NCI-H146 treated with DMSO at 0.1 percent for 48 hours (cell line): ENCODE measurements around the gene GSDMA.
A peak's percentile ranks its signal among the peaks of the same experiment; 100 is the strongest.

Source experiments
- DNase-seq: peaks from one replicate; lab custom pipeline; 2025; ENCODE audit not compliant: unreplicated experiment; lab: John Stamatoyannopoulos, UW

GSDMA gene

DNA sequence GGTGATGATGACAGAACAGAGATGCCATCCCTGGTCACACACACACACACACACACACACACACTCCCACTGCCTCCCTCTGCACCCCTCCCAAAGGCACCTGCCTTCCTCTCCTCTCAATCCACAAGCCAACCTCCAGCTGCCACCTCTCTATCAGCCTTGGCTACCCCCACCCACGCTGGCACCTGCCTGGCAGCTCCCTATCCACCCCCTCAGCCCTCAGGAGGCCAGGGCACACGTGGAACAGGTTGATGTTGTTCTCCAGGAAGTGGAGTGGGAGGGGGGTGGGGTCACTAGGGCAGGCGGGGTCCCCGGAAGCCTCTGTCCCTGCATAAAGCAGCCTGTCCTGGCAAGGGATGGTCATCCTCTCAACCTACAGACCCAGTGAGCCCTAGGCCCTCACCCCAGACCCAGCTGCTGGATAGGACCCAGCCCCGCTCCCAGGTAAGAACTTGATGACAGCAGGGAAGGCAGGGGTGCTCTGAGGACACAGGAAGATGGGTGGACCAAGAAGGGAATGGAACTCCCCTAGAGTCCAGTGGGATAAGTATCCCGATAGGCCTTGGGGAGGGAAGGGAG, at the start of gene GSDMA:
TSS of gene GSDMA (plus strand) at position 363 of the 579 bp plus-strand sequence. CDS start 2,684 bp downstream, outside the sequence.
- DNase-seq = no peak

GRCh38 chr17:39913989-39914388, 48.8 kb upstream of the GSDMA start:
- DNase-seq = no peak

GRCh38 chr17:39915559-39915958, 47.2 kb upstream of the GSDMA start:
- no peak for DNase-seq

GRCh38 chr17:39916918-39917317, 45.9 kb upstream of the GSDMA start:
- no peak for DNase-seq

GRCh38 chr17:39919087-39919683, 43.6 kb upstream of the GSDMA start:
- no peak for DNase-seq

DNA sequence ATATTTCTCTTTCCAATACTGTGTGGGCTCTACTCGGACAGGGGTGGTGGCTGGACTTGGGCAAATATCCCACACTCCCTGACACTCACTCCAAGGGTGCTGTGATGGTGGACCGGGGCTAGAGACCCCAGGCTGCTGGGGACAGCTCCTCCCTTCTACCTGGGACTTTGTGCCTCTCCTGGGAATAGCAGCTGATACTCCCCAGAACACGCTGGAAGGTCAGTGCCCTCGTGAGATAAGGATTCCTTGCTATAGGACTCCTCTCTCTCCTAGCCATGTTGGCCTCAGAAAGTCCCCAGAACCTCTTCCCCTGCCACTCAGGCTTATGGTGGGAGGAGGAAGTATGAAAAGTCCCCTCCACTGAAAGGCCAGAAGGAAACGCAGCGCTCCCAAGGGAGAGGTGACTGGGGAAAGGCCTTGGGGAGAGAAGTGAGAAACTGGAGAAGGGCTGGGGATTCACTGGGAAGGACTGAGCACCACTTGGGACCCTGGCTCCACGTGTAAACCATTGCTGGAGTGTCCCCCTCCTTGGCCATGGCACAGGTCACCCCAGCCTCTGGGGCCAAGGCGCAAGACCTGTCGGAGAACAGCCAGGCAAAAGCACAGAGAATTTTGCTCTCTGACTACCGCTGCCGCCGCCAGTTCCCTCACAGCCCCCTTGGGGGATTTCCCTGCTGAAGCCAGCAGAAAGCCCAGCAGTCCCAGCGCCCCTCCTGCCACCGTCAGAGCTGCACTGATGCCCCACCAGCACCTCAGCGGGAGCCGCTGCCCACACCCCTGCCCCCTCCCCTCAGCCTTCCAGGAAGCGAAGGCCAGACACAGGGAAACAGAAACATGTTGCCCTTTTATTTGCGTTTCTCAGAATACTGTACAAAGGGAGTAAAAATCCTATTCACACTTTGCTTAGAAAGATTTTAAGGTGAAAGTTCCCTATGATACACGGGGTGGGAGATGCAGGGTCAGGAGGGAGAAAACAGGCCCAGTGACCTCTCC, 42.3 kb upstream of the GSDMA start:
- DNase-seq = no peak

GRCh38 chr17:39921323-39921722, 41.5 kb upstream of the GSDMA start:
- DNase-seq = no peak

DNA sequence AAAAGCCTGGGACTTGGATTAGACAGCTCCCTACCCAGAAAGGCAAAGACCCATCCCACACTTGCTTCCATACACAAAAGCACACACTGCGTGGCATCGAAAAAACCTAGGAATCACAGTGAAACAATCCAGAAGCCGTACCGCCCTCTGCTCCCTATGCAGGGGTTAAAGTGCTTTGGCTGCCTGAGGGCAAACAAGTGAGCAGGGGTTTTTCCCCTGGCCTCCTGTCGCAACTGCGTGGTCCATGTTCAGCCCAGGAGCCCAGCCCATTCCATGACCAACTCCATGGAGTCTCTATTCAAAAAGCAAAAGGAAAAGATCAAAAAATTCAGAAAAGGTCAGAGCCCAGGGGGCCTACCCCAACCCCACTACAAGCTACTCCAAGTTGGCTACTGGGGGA, 40.8 kb upstream of the GSDMA start:
- DNase-seq = no peak

GRCh38 chr17:39923230-39923629, 39.6 kb upstream of the GSDMA start:
- DNase-seq = no peak

GRCh38 chr17:39923836-39924690, 38.7 kb upstream of the GSDMA start:
- no peak for DNase-seq

- DNase-seq = no peak
Measured at GRCh38 chr17:39924691-39925055, 38.1 kb upstream of the GSDMA start.

DNA sequence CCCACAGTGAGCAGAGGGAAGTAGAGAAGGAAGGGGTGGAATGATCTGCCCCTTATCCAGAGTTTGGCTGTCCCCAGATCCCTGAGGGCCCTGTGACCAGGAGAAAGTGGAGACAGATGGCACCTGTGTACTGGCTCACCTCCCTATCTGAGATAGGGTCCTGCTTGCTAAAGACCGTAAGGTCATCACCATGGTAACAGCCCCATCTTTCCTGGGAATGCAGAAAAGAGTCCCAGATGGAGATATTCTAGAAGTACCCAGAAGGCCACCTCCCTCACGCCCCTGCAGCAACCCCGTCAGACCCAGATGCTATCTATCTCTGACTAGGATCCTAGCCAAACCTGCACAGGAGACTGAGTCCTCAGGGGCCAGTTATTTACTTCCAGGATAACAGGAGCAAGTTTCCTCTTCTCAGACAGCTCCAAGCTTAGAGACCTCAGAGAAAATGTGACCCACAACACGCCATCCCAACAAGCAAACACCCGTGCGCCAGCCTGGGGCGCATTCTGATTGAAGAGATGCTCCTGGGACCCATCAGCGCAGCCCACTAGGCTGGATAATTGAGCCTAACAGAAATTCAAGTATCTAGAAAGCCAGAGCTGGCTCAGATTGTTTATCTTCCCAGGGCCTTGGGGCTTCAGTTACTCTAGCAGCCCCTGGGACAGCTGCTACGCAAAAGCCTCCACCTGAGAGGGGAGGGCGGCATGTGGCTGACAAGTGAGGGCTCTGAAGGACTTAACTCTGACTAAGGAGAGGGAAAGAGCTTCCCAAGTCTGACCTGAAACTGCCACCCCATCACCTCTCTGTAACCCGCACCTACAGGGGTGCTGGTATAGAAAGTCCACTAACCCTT, 37.3 kb upstream of the GSDMA start:
- no peak for DNase-seq

DNA sequence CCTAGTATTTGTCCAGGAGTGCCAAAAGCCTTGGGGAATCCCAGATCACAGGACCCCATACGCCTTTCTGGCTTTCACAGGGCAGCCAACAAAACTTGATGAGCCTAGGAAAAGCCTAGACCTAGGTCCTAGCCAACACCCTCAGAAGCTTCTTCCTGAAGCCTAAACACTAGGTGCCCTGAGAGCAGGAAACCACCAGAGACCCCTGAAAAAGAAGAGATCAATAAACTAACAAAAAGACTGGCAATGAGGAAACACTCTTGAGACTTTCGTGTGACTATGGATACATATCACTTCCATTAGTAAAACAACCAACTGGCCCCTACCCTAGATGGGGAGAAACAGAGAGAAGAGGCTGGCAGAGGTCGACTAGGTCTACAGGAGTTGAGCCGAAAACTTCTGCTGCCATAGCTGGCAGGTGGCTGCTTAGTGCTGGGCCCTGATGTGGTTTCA, 36.6 kb upstream of the GSDMA start:
- no peak for DNase-seq

DNA sequence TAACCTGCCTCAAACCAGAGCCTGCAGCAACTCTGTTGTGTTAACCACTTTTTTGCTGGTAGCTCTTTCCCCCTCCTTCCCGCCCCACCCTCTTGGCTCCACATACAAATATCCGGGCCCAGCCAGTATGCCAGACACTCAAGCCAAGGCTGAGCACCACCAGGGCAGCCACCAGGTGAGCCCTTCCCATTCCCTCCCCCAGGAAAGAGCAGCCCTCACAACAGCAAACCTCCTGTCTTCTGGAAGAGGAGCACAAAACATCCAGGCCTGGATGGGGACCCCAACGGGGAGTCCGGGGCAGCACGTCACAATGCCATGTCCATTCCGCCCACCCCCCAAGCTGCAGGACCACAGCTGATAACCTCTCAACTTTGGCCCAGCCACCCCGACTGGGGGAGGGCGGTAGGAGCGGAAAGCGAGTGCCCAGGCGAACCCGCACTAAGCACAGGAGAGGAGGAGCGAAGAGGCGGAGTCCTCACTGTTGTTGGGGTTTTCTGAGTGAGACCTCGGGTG, 36.2 kb upstream of the GSDMA start:
- DNase-seq = no peak

- DNase-seq = peak; percentile 71
Measured at GRCh38 chr17:39927101-39927928, 35.5 kb upstream of the GSDMA start, which contains the start of the genes LRRC3C and ORMDL3. Gene LRRC3C (plus strand): TSS chr17:39927732. CDS start chr17:39941524, 13,792 bp downstream. Gene ORMDL3 (minus strand): TSS chr17:39927601. CDS start chr17:39924203, 3,398 bp downstream.

DNA sequence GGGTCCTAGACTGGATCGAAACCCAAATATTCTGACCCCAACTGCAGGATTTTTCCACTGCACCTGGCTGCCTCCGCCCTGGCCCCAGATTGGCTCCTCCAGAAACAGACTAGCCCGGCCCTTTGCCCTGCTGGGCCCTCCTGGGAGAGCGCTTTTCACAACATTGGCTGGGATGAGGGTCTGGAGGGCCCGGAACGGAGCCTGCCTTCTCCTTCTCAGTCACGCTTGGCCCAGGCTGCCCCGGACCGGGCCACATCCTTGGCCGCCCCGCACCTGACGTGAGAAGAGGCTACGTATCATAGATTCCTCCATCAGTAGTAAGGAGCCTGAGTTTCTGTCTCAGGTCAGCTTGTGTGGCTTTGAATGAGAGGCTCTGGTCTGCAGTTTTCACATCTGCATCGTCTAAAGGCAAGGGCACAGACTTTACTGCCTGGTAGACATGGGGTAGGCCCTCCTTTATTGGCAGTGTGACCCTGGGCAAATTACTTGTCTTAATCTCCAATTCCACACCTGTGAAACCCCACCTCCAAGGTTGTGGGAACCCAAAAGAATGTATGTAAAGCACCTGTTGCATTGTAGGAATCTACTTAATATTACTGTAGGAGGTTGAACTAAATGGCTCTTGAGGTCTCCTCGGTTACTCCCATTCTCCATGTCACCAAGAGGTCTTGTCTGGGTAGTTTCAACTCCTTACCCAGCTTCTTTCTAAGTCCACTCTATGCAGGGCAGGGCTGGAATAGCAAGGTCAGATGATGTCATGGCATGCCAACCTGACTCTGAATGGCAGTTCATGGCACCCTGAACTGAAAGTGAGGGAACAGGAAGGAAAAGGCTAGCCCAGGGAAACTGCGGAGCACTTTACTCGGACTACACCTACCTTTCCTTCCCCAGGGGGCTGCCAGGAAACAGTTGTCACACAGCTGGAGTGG, 34.6 kb upstream of the GSDMA start:
- DNase-seq = no peak

DNA sequence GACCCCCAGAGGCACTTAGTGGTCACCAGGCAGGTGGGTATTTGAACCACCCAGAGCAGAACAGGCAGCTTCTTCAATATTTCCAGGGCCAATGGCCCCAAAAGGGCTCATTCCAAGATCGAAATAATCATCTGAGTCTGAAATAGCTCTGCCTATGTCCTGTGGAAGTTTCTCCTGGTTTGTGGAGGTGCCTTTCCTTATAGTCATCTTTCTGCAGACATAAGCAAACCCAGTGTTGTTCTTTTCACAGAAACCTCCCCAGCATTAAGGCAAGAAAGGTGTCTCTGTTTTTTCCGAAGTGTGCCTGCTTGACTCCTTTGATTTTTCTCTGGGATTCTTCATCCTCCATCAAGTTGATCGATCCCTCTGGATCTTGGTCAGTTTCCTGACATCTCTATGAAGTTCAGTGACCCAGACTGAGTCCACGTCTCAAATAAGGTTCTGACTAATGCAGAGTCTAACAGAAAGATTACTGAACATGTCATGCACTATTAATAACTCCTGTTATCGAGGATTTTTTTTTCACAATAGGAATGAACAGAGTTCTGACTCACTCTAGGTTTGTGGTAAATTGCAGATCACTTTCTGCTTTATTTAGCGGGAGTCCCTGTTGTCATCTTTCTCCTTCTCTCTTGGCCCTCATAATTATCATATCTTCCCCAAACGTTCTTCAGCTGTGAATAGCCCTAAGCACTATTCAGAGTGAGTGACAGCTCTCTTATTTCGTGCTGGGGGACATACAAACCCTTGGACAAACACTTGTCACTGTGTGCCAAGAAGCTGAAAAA, 33.8 kb upstream of the GSDMA start:
- DNase-seq = no peak
